Raji (cell line): Measurements from ENCODE around the gene BEGAIN.

Source experiments
- POLR2A ChIP-seq: IDR thresholded peaks from 2 replicates; pipeline ENCODE4 v1.6.1; 2011; ENCODE audit warnings: low read depth, low read length, control low read depth; ENCODE audit not compliant: insufficient read depth

Gene BEGAIN, protein sequence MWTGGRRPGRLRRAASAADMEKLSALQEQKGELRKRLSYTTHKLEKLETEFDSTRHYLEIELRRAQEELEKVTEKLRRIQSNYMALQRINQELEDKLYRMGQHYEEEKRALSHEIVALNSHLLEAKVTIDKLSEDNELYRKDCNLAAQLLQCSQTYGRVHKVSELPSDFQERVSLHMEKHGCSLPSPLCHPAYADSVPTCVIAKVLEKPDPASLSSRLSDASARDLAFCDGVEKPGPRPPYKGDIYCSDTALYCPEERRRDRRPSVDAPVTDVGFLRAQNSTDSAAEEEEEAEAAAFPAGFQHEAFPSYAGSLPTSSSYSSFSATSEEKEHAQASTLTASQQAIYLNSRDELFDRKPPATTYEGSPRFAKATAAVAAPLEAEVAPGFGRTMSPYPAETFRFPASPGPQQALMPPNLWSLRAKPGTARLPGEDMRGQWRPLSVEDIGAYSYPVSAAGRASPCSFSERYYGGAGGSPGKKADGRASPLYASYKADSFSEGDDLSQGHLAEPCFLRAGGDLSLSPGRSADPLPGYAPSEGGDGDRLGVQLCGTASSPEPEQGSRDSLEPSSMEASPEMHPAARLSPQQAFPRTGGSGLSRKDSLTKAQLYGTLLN

DNA sequence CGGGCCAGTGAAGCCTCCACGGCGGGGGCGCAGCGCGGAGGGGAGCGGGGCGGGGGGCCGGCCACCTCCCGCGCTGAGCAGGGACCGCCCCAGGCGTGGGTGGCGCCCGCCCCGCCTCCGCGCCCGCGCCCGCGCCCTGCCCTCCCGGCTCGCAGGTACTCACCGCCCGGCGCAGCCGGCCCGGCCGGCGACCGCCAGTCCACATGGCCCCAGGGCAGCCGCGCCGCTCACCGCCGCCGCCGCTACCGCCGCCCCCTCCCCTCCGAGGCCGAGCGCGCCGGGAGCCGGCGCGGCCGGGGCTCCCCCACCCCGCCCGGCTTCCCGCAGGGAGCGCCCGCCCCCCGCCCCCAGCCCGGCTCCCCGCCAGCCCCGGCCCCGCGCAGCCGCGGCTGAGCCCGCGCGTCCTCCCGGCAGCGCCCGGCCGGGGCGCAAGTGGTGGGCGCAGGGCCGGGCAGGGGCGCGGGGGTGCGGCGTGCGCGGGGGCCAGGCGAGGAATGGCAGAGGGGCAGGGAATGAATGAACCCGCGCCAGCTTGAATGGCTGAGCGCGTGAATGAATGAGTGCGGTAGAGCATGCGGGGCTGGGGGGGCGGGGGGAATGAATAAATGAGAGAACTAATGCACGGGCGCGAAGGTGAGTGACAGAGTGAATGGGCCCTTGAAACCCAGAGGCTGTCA is at the start of gene BEGAIN:
BEGAIN (minus strand) TSS at position 332 of the 677 bp plus-strand sequence; CDS start at position 205, 127 bp downstream.
- no peak for TF ChIP-seq POLR2A

DNA sequence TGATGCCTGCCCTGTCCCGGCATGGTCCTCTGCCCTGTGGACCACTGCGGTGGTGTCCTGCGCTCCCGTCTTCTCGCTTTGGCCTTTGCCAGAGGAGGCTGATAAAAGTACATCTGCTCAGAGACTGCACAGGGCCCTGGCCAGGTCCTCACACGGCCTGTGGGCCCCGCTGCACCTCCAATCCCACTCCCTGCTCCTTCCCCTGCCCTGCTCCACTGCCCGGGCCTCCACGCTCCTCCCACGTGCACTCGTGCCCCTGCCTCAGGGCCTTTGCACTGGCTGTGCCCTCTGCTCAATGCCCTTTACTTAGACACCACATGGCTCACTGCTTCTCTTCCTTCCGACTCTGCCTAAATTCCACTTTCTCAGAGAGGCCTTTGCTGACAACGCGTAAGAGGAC is 49.3 kb upstream of the BEGAIN start:
- TF ChIP-seq POLR2A: no peak

DNA sequence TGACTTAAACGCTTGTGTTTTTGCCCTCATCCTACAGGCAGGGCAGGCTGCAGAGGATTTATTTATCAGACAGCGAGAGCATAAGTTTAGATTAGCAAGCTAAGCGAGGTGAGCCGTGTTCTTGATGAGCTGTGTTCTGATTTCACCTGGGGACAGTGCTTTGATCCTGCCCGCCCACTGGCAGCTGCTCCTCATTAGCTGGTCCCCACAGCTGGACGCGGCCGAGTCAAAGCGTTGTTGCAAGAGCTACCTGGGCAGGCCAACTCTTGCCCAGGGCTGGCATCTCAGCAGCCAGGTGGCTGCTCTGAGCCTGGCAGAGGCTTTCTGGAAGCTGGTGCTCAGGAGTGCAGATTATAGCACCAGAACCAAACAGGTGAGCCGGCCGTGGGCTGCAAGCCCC is 46.8 kb upstream of the BEGAIN start:
- no peak for TF ChIP-seq POLR2A

DNA sequence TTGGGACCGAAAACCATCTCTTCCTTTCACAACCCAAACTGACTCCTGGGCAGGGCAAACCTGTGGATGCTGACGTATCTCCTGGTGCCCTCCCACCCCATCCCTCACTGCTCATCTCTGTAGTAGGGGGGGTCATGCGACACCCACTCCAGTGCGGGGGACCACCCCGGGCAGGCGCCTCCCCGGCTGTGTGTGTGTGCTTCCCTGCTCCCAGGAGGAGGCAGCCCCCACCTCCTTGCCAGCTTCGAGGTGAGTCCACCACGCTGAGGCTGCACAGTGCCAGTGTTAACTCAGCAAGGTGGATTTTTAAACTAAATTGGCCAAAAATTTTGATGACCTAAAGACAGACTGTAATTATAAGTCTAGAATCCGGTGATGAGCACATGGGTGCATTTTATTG is 46.2 kb upstream of the BEGAIN start:
- TF ChIP-seq POLR2A: no peak

DNA sequence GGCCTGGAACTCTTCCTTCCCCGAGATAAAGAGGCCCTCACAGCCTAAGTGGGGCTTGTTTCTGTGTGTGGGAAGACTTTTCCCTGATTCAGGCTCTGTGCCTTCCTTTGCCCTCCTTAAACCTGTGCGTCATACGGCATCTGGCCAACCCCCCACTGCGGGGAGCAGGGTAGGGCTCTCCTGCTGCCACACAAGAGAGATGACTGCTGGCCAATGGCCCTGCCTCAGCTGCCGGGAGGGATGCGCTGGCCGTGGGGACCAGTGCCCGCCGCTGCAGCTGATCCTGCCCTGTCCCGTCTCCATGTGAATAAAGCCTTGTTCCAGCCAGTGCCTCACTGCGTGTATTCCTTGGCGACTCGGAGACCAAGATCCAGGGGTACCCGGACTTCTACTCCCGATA is 42.5 kb upstream of the BEGAIN start:
- no peak for TF ChIP-seq POLR2A

DNA sequence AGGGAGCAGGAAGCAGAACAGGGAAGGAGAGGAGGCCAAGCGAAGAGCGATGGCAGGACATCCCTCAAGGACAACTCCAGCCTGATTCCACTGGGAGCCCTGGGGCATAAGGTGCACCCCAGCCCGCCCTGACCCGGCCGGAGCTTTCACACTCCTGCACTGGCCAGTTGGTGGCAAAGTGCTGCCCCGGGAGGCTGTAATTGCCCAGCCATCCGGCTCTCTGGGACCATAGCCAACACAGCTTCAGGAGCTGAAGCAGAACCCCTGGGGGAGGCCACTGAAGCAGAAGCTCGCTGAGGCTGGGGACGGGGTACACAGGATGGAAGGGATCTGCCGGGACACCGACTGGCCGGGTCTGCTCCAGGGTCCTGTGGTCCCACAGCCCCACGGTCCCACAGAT is 41.9 kb upstream of the BEGAIN start:
- TF ChIP-seq POLR2A: no peak

DNA sequence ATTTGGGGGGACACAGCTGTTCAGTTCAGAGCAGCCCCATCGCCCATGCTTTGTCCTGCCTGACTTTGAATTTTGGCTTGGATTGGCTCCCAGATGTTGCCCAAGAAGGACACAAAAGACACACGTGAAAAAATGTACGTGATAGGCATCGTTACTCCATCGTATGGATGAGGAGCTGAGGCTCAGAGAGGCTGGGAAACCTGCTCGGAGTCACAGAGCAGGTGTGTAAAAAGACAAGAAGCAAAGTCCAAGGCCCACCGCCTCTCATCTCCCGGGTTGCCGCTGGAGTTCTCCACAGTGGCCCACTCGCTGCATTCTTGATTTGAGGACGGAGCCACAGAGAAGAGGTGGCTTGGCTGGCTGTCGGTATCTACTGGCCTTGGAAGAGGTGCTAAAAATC is 41.0 kb upstream of the BEGAIN start:
- TF ChIP-seq POLR2A: no peak

DNA sequence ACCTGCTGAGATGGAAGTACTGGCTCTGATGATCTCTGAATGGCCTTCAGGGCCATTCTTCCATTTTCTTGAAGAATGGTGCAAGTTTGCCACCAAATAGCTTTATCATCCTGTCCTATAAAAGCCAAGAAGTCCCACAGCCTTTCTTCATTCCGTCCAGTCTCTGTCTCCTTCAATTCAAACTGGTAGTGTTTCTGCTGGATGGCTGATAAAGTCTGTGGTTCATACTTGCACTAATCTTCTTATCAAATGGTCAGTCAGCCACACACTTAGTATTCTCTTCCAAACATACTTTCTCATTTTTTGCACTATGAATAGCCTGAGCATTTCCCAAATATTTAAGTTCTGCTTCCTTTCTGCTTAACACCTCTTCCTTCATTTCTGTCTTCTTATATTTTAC is 39.4 kb upstream of the BEGAIN start:
- no peak for TF ChIP-seq POLR2A

DNA sequence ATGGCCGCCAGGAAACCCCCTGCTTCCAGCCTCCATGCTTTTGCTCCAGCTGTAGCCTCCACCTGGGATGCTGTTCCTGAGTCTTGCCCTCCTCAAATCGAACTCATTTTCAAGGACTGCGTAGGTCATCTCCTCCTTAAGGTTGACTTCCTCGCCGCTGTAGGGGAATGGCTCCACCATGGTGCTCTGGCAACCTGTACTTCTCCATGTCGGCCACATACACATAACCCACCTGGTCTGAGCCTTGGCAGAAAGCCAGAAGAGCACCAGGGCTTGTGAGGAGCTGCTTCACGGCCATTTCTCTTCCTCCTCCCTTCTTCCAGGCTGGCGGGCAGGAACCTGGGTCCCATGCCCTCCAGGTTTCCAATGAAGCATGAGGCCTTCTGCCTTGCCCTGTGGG is 36.7 kb upstream of the BEGAIN start:
- TF ChIP-seq POLR2A: no peak

DNA sequence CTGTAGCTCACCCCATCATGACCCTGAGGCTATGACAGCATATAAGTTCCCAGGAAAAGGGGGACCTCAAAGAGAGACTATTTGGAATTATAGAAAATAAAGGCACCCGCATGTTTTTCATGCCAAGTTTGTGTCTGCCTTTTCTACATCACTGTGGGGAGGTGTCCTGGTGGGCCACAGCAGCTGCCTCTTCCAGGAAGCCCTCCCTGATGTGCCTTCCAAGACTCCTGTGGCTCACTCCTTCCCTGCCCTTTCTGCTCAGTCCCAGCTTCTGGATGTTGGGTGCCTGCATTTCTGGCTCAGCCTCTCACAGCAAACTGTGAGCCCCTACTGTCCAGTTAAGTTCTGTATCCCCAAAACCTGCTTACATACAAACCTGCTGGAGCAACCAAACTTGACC is 36.3 kb upstream of the BEGAIN start:
- TF ChIP-seq POLR2A: no peak

DNA sequence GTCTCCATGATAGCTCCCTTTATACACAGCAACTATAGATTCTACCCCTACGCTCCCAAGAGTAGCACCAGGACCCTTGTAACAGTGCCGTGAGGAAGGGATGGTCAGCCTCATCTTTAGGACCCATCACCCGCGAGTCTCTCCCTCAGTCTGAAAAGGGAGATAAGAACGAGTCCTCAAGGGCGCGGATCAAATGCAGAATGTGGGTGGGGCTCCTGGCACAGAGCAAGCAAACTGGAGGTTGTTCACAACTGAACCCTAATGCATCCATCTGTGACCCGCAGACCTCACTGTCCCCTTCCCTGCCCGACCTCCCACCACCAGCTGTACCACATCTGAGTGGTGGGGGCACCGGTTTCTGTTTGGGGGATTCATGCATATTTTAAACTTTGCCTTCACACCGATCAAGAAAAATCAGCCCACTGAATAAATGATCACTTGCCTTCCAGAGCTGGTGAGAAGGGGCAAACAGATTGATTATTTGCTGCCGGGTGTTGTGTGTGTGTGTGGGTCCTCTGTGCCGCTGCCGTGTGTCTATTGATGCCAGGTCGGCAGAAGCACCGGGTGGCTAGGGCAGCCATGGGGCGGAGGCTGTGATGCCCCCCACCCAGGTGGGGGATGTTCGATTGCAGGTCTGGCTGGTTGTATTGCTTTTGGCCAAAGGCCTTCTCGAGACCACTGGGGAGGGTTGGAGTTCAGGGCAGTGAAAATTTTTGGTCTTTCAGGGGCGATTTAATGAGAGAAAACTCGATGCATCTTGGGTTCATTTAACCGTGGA is 35.7 kb upstream of the BEGAIN start:
- TF ChIP-seq POLR2A: no peak

DNA sequence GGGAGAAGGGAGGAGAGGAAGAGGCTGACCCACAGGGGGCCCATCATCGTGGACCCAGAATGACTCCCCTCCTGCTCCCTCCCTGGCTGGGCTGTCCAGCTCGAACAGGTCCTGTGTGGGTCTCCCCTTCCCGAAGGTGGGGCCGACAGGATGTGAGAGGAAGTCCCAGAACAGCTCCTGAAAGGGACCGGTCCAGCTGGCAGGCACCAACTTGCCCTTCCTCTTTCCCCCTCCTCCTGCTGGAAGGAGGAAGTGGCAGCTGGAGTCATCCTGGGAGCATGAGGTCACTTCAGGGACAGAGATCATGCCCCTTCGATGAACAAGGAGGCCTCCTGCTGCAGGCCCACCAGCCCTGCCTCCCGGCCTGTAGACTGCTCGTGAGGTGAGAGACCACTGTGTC is 35.0 kb upstream of the BEGAIN start:
- TF ChIP-seq POLR2A: no peak

DNA sequence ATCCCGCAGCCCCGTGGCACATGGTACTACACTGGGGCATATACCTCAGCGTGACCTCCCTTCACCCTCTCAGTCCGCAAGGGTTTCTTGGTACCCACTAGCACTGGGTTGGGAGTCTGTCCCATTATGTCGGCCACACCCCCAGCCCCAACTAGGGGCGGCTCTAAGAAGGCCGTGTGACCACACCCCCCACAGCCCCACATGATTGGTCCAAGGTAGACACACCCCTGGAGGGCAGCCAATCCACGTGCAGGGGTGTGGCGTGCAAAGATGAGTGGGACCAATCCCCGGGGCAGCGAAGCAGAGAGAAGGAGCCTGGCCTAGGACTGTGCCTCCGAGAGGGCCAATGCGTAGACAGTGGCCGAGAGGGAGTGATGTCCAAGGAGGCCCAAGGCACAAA is 34.6 kb upstream of the BEGAIN start:
- no peak for TF ChIP-seq POLR2A

DNA sequence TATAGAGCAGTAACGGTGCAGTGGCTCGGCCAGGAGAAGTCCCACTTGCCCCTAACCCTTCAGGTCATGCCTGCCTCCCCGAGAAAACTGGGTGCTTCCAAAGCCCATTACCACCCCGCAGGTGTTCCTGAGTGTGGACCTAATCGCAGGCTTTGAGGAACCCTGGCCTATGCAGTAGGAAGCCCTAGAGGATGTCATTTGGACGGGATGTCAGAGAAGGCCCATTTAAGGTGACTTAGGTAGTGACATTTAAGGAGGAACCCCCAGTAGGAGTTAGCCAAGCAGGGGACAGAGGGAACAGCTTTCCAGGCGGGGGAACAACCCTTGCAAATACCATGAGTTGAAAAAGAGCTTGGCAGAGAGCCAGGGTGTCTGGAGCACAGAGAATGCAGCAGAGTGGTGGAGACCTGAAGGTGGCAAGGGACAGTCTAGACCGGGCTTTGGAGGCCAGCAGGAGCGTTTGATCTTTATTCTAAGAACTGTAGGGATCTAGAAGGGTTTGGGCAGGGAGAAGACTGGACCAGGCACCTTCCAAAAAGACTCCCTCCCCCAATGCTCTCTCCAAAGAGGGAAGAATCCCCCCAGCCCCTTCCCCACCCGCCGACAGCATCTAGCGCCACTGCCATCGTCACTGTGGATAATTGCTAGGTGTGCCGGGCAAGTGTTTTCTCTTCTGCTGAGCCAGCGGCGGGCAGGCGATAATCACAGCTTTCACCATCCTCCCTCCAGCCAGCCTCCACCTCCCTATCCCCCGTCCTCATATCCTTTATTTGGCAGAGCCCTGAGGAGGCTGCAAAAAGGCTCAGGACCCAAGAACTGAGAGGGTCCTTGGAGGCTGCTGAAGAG is 33.3 kb upstream of the BEGAIN start:
- TF ChIP-seq POLR2A: no peak
